WTC11 (cell line): Measurements from ENCODE around the gene RCAN2. TPM values are rescaled to one million over a fixed set of nuclear protein-coding genes. Genes with fewer than 3 reads are reported as not detected.
A peak's percentile ranks its signal among the peaks of the same experiment; 100 is the strongest.

Experiments used
- ATAC-seq: fragments of 200-7000 bp; cut with Tn5 transposase; 2 replicates; pipeline ENCODE4 v1.10.0; 2021; ENCODE audit warnings: mild to moderate bottlenecking, moderate library complexity
- CTCF ChIA-PET: fragments of 300-600 bp; sonication (Branson Sonifier 250); formaldehyde crosslinking; loops from one replicate; lab custom pipeline; 2021; ENCODE audit warnings: antibody characterized with exemption; lab: Charles Lee
- POLR2A ChIA-PET: fragments of 350-600 bp; sonication (Branson Sonifier 250); formaldehyde crosslinking; loops from one replicate; lab custom pipeline; 2021; ENCODE audit warnings: antibody characterized with exemption; lab: Charles Lee
- DNase-seq: peaks from one replicate; pipeline ENCODE4 v3.0.0; 2021; ENCODE audit warnings: low spot score
- H3K27ac Mint-ChIP-seq: 2 replicates; pipeline ENCODE4 v1.8.0; 2021; ENCODE audit warnings: mixed read lengths
- H3K27me3 Mint-ChIP-seq: 2 replicates; pipeline ENCODE4 v1.8.0; 2021; ENCODE audit warnings: low read depth, mild to moderate bottlenecking, moderate library complexity, mixed read lengths
- H3K36me3 Mint-ChIP-seq: 2 replicates; pipeline ENCODE4 v1.8.0; 2021; ENCODE audit warnings: mixed read lengths
- H3K4me1 Mint-ChIP-seq: 2 replicates; pipeline ENCODE4 v1.8.0; 2022; ENCODE audit warnings: mixed read lengths
- H3K4me3 Mint-ChIP-seq: 2 replicates; pipeline ENCODE4 v1.8.0; 2021; ENCODE audit warnings: mild to moderate bottlenecking, moderate library complexity, mixed read lengths
- H3K9me3 Mint-ChIP-seq: 2 replicates; pipeline ENCODE4 v1.8.0; 2021; ENCODE audit warnings: mixed read lengths
- CTCF ChIP-seq: fragments of 200-600 bp; IDR thresholded peaks from 2 replicates; pipeline ENCODE4 v1.8.0; 2022; ENCODE audit warnings: antibody characterized with exemption
- ERG ChIP-seq: fragments of 250-450 bp; sonication (Bioruptor Pico); IDR thresholded peaks from 2 replicates; pipeline ENCODE4 v1.8.0; 2021; ENCODE audit warnings: mild to moderate bottlenecking
- IRF1 ChIP-seq: sonication (generic); formaldehyde crosslinking; IDR thresholded peaks from 2 replicates; pipeline ENCODE4 v1.8.0; 2023; ENCODE audit warnings: missing genetic modification reagents
- IRF2 ChIP-seq: sonication (generic); formaldehyde crosslinking; IDR thresholded peaks from 2 replicates; pipeline ENCODE4 v1.8.0; 2022; ENCODE audit warnings: low read depth, missing genetic modification reagents, borderline replicate concordance
- JAZF1 ChIP-seq: fragments of 250-450 bp; sonication (Bioruptor Pico); IDR thresholded peaks from 2 replicates; pipeline ENCODE4 v1.9.0; 2021; ENCODE audit warnings: moderate library complexity, mild to moderate bottlenecking, inconsistent platforms
- MYBL2 ChIP-seq: sonication (generic); formaldehyde crosslinking; IDR thresholded peaks from 2 replicates; pipeline ENCODE4 v1.8.1; 2023; ENCODE audit warnings: mild to moderate bottlenecking, moderate library complexity, missing genetic modification reagents
- NR1H2 ChIP-seq: sonication (generic); formaldehyde crosslinking; IDR thresholded peaks from 2 replicates; pipeline ENCODE4 v1.9.0; 2021; ENCODE audit warnings: mild to moderate bottlenecking, moderate library complexity, missing genetic modification reagents
- NR2C2 ChIP-seq: sonication (generic); formaldehyde crosslinking; IDR thresholded peaks from 2 replicates; pipeline ENCODE4 v1.8.0; 2022; ENCODE audit warnings: mild to moderate bottlenecking, missing genetic modification reagents
- PREB ChIP-seq: sonication (generic); formaldehyde crosslinking; IDR thresholded peaks from 2 replicates; pipeline ENCODE4 v1.8.1; 2022; ENCODE audit warnings: mild to moderate bottlenecking, missing genetic modification reagents, moderate library complexity, borderline replicate concordance
- RELA ChIP-seq: sonication (generic); formaldehyde crosslinking; IDR thresholded peaks from 2 replicates; pipeline ENCODE4 v1.8.1; 2022; ENCODE audit warnings: missing genetic modification reagents, mild to moderate bottlenecking, borderline replicate concordance
- SMAD4 ChIP-seq: sonication (generic); formaldehyde crosslinking; IDR thresholded peaks from 2 replicates; pipeline ENCODE4 v1.8.0; 2022; ENCODE audit warnings: mild to moderate bottlenecking, missing genetic modification reagents
- SOX15 ChIP-seq: fragments of 250-450 bp; sonication (Bioruptor Pico); IDR thresholded peaks from 2 replicates; pipeline ENCODE4 v1.9.0; 2021; ENCODE audit warnings: mild to moderate bottlenecking
- TP53 ChIP-seq: sonication (generic); formaldehyde crosslinking; IDR thresholded peaks from 2 replicates; pipeline ENCODE4 v1.8.1; 2023; ENCODE audit warnings: mild to moderate bottlenecking, missing genetic modification reagents
- ZBTB21 ChIP-seq: sonication (generic); formaldehyde crosslinking; IDR thresholded peaks from 2 replicates; pipeline ENCODE4 v1.8.1; 2023; ENCODE audit warnings: mild to moderate bottlenecking, missing genetic modification reagents, borderline replicate concordance
- total RNA-seq: library from RNA; stranded (reverse); gene quantifications from 3 replicates; pipeline ENCODE4 v1.2.3, GENCODE V29; 2021
- TF ChIP-seq, protein P1 (sequence below): sonication (generic); formaldehyde crosslinking; IDR thresholded peaks from 2 replicates; pipeline ENCODE4 v1.8.0; 2023; ENCODE audit warnings: mild to moderate bottlenecking, missing genetic modification reagents
- TF ChIP-seq, protein P2 (sequence below): fragments of 250-450 bp; sonication (Bioruptor Pico); IDR thresholded peaks from 2 replicates; pipeline ENCODE4 v1.9.0; 2021; ENCODE audit warnings: mild to moderate bottlenecking
- TF ChIP-seq, protein P3 (sequence below): sonication (generic); formaldehyde crosslinking; IDR thresholded peaks from 2 replicates; pipeline ENCODE4 v1.8.1; 2023; ENCODE audit warnings: mild to moderate bottlenecking, missing genetic modification reagents, borderline replicate concordance
- TF ChIP-seq, protein P4 (sequence below): sonication (generic); formaldehyde crosslinking; IDR thresholded peaks from 2 replicates; pipeline ENCODE4 v1.8.0; 2022; ENCODE audit warnings: mild to moderate bottlenecking, missing genetic modification reagents
- TF ChIP-seq, protein P5 (sequence below): fragments of 250-450 bp; sonication (Bioruptor Pico); IDR thresholded peaks from 2 replicates; pipeline ENCODE4 v2.1.2; 2022; ENCODE audit warnings: mild to moderate bottlenecking, moderate library complexity

The RCAN2 gene
- total RNA-seq, 1 experiment from 2014 or later = 3.9 TPM

DNA sequence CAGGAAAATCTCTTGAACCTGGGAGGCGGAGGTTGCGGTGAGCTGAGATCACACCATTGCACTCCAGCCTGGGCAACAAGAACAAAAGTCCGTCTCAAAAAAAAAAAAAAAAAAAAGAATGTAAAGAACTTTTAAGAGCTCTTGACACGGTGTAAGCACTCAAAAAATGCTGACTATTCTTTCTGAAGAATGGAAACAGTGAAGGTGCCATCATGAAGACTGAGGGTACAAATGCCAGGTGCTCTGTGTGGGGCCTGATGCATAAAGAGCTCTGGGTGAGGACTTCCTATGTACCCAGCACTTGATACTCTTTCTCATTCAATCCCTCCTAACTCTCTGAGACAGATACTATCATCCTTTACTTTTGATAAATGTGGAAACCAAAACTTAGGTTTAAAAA lies 275.5 kb downstream of the RCAN2 start (continued):
- TF ChIP-seq, protein P1, sequence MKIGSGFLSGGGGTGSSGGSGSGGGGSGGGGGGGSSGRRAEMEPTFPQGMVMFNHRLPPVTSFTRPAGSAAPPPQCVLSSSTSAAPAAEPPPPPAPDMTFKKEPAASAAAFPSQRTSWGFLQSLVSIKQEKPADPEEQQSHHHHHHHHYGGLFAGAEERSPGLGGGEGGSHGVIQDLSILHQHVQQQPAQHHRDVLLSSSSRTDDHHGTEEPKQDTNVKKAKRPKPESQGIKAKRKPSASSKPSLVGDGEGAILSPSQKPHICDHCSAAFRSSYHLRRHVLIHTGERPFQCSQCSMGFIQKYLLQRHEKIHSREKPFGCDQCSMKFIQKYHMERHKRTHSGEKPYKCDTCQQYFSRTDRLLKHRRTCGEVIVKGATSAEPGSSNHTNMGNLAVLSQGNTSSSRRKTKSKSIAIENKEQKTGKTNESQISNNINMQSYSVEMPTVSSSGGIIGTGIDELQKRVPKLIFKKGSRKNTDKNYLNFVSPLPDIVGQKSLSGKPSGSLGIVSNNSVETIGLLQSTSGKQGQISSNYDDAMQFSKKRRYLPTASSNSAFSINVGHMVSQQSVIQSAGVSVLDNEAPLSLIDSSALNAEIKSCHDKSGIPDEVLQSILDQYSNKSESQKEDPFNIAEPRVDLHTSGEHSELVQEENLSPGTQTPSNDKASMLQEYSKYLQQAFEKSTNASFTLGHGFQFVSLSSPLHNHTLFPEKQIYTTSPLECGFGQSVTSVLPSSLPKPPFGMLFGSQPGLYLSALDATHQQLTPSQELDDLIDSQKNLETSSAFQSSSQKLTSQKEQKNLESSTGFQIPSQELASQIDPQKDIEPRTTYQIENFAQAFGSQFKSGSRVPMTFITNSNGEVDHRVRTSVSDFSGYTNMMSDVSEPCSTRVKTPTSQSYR (CRISPR knock-in tag) = no peak
- TF ChIP-seq SOX15 (CRISPR knock-in tag) (no peak), NR1H2 (CRISPR knock-in tag) (no peak)

GRCh38 chr6:46215213-46215612 lies 276.0 kb downstream of the RCAN2 start:
- Mint-ChIP-seq H3K4me1 (no peaks in the 10 kb centered on the region), H3K27ac (no peak overlapping the region), H3K27me3 (peaks cover 38% of the 10 kb centered on the region), H3K9me3 (peaks cover 13% of the 10 kb centered on the region), H3K4me3 (no peak overlapping the region), H3K36me3 (no peaks in the 10 kb centered on the region)
- ChIA-PET CTCF (interaction anchor here (0.5 to 2.4 kb wide), 4 partner anchors 125 to 204 kb away, joined by 3 to 9 read pairs (median 4); no protein-coding TSS in a partner anchor), POLR2A (interaction anchor here (0.6 kb wide), 1 partner anchor 10 kb away, joined by 4 read pairs; no protein-coding TSS in a partner anchor)
- DNase-seq (peak; percentile 19), ATAC-seq (no peak)
- TF ChIP-seq, protein P2, sequence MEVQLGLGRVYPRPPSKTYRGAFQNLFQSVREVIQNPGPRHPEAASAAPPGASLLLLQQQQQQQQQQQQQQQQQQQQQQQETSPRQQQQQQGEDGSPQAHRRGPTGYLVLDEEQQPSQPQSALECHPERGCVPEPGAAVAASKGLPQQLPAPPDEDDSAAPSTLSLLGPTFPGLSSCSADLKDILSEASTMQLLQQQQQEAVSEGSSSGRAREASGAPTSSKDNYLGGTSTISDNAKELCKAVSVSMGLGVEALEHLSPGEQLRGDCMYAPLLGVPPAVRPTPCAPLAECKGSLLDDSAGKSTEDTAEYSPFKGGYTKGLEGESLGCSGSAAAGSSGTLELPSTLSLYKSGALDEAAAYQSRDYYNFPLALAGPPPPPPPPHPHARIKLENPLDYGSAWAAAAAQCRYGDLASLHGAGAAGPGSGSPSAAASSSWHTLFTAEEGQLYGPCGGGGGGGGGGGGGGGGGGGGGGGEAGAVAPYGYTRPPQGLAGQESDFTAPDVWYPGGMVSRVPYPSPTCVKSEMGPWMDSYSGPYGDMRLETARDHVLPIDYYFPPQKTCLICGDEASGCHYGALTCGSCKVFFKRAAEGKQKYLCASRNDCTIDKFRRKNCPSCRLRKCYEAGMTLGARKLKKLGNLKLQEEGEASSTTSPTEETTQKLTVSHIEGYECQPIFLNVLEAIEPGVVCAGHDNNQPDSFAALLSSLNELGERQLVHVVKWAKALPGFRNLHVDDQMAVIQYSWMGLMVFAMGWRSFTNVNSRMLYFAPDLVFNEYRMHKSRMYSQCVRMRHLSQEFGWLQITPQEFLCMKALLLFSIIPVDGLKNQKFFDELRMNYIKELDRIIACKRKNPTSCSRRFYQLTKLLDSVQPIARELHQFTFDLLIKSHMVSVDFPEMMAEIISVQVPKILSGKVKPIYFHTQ (CRISPR knock-in tag) = no peak
- TF ChIP-seq IRF1 (no peak), TP53 (CRISPR knock-in tag) (no peak), ZBTB21 (CRISPR knock-in tag) (no peak), PREB (CRISPR knock-in tag) (no peak), SMAD4 (no peak), ERG (CRISPR knock-in tag) (no peak), IRF2 (CRISPR knock-in tag) (no peak), JAZF1 (CRISPR knock-in tag) (no peak), MYBL2 (CRISPR knock-in tag) (no peak), CTCF (no peak), NR2C2 (CRISPR knock-in tag) (no peak), RELA (CRISPR knock-in tag) (no peak)
- TF ChIP-seq, protein P3, sequence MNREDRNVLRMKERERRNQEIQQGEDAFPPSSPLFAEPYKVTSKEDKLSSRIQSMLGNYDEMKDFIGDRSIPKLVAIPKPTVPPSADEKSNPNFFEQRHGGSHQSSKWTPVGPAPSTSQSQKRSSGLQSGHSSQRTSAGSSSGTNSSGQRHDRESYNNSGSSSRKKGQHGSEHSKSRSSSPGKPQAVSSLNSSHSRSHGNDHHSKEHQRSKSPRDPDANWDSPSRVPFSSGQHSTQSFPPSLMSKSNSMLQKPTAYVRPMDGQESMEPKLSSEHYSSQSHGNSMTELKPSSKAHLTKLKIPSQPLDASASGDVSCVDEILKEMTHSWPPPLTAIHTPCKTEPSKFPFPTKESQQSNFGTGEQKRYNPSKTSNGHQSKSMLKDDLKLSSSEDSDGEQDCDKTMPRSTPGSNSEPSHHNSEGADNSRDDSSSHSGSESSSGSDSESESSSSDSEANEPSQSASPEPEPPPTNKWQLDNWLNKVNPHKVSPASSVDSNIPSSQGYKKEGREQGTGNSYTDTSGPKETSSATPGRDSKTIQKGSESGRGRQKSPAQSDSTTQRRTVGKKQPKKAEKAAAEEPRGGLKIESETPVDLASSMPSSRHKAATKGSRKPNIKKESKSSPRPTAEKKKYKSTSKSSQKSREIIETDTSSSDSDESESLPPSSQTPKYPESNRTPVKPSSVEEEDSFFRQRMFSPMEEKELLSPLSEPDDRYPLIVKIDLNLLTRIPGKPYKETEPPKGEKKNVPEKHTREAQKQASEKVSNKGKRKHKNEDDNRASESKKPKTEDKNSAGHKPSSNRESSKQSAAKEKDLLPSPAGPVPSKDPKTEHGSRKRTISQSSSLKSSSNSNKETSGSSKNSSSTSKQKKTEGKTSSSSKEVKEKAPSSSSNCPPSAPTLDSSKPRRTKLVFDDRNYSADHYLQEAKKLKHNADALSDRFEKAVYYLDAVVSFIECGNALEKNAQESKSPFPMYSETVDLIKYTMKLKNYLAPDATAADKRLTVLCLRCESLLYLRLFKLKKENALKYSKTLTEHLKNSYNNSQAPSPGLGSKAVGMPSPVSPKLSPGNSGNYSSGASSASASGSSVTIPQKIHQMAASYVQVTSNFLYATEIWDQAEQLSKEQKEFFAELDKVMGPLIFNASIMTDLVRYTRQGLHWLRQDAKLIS = no peak
- TF ChIP-seq, protein P4, sequence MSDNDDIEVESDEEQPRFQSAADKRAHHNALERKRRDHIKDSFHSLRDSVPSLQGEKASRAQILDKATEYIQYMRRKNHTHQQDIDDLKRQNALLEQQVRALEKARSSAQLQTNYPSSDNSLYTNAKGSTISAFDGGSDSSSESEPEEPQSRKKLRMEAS = no peak
- TF ChIP-seq, protein P5, sequence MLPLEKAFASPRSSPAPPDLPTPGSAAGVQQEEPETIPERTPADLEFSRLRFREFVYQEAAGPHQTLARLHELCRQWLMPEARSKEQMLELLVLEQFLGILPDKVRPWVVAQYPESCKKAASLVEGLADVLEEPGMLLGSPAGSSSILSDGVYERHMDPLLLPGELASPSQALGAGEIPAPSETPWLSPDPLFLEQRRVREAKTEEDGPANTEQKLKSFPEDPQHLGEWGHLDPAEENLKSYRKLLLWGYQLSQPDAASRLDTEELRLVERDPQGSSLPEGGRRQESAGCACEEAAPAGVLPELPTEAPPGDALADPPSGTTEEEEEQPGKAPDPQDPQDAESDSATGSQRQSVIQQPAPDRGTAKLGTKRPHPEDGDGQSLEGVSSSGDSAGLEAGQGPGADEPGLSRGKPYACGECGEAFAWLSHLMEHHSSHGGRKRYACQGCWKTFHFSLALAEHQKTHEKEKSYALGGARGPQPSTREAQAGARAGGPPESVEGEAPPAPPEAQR (CRISPR knock-in tag) = no peak
